OCI-LY1 (cell line): Measurements from ENCODE around the gene MRC2.

ENCODE experiments used
- EZH2 ChIP-seq: fragments of 200-600 bp; sonication (generic), shearing (Covaris generic); IDR thresholded peaks from 2 replicates; pipeline ENCODE4 v1.8.0; 2017; ENCODE audit warnings: borderline replicate concordance, mixed run types, mild to moderate bottlenecking, antibody characterized with exemption, low read length, moderate library complexity, mixed read lengths
- TF ChIP-seq, protein P1 (sequence below): fragments of 200-600 bp; sonication (generic), shearing (Covaris generic); IDR thresholded peaks from 2 replicates; pipeline ENCODE4 v1.5.1; 2017; ENCODE audit warnings: mild to moderate bottlenecking, antibody characterized with exemption, low read length, moderate library complexity, mixed read lengths

DNA sequence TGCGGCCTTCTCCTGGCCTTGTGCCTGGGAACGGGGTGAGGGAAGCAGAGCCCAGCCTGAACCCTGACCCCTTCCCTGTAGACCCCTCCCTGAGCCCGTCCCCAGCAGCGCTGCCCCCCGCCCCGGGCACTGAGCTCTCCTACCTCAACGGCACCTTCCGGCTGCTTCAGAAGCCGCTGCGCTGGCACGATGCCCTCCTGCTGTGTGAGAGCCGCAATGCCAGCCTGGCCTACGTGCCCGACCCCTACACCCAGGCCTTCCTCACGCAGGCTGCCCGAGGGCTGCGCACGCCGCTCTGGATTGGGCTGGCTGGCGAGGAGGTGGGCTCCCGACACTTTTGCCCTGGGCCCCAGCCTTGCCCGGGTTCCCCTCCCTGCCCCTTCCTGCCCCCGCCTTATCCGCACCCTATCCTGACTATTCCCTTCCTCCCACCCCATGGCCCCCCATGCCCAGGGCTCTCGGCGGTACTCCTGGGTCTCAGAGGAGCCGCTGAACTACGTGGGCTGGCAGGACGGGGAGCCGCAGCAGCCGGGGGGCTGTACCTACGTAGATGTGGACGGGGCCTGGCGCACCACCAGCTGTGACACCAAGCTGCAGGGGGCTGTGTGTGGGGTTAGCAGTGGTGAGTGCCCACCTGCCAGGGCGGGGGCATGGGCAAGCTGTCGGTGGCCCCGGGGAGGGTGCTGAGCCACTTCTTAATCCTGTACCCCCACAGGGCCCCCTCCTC, 62.1 kb downstream of the MRC2 start:
- TF ChIP-seq, protein P1, sequence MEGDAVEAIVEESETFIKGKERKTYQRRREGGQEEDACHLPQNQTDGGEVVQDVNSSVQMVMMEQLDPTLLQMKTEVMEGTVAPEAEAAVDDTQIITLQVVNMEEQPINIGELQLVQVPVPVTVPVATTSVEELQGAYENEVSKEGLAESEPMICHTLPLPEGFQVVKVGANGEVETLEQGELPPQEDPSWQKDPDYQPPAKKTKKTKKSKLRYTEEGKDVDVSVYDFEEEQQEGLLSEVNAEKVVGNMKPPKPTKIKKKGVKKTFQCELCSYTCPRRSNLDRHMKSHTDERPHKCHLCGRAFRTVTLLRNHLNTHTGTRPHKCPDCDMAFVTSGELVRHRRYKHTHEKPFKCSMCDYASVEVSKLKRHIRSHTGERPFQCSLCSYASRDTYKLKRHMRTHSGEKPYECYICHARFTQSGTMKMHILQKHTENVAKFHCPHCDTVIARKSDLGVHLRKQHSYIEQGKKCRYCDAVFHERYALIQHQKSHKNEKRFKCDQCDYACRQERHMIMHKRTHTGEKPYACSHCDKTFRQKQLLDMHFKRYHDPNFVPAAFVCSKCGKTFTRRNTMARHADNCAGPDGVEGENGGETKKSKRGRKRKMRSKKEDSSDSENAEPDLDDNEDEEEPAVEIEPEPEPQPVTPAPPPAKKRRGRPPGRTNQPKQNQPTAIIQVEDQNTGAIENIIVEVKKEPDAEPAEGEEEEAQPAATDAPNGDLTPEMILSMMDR: no peak
- no peak for TF ChIP-seq EZH2
